Lower leg skin (tissue), 4 donors: Measurements from ENCODE around the gene MVB12B. TPM values are rescaled to one million over a fixed set of nuclear protein-coding genes. Genes with fewer than 3 reads are reported as not detected.

ENCODE experiments used
- DNase-seq, 2 donors: peaks; one replicate each; pipeline ENCODE4 v3.0.0-alpha.2; 2019; ENCODE audit warnings: low spot score in 2 of 2
- H3K4me3 ChIP-seq: fragments of 200-600 bp; sonication (generic); 2 replicates; pipeline ENCODE4 v1.5.1; 2017; ENCODE audit warnings: mild to moderate bottlenecking, low read depth; ENCODE audit not compliant: poor library complexity, severe bottlenecking
- POLR2A ChIP-seq, 2 donors: fragments of 450-650 bp; IDR thresholded peaks; one replicate each; pipeline ENCODE4 v1.6.1; 2016 to 2017; ENCODE audit warnings: antibody characterized with exemption in 2 of 2, mild to moderate bottlenecking in 1 of 2, moderate library complexity in 1 of 2
- WGBS, 2 donors: methylation state at CpG; one replicate each; pipeline ENCODE4 v1.1.5; 2018; 5-methylcytosine and 5-hydroxymethylcytosine counted together
- intact Hi-C: fragments of 100-400 bp; cut with DNase I; formaldehyde crosslinking; loops from one replicate; pipeline ENCODE4 v1.15.0; 2023; ENCODE audit warnings: low total_unique reads
- total RNA-seq, 4 donors: library from RNA; depleted of rRNA; stranded (reverse); fragments of >200 nt; gene quantifications; one replicate each; pipeline ENCODE4 v1.1.0, GENCODE V29; 2016
- TF ChIP-seq, protein P1 (sequence below), 3 donors: fragments of 450-650 bp; IDR thresholded peaks; one replicate each; pipeline ENCODE4 v1.5.1; 2016; ENCODE audit warnings: antibody characterized with exemption in 3 of 3, mild to moderate bottlenecking in 3 of 3, moderate library complexity in 2 of 3

Gene MVB12B
- total RNA-seq, 4 donors from 2014 or later, result 8.6 to 12.5 (median 10.9) TPM

DNA sequence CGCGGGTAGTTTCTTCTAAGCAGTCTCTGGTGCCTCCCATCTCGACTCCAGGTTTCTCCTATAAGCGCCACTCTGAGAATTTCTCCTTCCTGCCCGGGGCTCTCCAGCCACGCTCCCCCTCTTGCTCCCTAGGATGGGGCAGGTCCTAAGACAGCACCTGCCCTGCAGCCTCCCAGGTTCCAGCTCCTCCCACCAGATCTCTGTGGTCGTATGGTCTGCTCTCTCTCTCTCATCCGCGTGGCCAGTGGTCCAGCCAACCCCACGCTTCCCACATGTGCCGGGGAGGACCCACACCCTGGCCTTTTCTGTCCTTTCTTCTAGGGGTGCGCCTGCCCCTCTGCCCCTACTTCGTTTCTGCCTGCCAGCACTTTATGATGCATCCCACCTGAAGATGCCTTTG, 40.5 kb downstream of the MVB12B start:
- 90% methylated on average over 13 of the region's 13 CpGs for WGBS, 2 donors
- intact Hi-C loops, result no loop called here
- TF ChIP-seq, protein P1, sequence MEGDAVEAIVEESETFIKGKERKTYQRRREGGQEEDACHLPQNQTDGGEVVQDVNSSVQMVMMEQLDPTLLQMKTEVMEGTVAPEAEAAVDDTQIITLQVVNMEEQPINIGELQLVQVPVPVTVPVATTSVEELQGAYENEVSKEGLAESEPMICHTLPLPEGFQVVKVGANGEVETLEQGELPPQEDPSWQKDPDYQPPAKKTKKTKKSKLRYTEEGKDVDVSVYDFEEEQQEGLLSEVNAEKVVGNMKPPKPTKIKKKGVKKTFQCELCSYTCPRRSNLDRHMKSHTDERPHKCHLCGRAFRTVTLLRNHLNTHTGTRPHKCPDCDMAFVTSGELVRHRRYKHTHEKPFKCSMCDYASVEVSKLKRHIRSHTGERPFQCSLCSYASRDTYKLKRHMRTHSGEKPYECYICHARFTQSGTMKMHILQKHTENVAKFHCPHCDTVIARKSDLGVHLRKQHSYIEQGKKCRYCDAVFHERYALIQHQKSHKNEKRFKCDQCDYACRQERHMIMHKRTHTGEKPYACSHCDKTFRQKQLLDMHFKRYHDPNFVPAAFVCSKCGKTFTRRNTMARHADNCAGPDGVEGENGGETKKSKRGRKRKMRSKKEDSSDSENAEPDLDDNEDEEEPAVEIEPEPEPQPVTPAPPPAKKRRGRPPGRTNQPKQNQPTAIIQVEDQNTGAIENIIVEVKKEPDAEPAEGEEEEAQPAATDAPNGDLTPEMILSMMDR (IDR thresholded peaks at IDR 0.05), result no peak
- no peak for TF ChIP-seq POLR2A (IDR thresholded peaks at IDR 0.05)
- peak in 1 of 2 donors; percentile 64 for DNase-seq
- H3K4me3 ChIP-seq, result no peak overlapping the region

DNA sequence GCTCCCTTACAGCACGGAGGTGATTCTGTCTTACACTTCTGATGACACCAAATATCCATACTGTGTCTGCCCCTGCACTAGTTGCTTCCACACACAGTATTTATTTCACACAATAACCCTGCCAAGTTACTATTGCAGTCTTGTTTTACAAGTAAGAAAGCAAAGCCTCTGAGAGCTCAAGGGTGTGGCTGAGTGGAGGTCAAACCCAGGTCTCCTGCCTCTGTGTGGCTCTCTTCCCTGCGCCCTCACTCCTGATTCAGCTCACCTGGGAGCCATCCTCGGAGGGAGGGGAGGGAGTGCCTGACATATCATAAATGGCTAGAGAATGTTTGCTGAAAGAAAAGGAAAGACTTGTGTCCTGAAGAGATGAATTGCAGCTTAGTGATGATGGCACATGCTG, 41.0 kb downstream of the MVB12B start:
- WGBS, 2 donors, result 49 to 59% methylated on average over 3 of the region's 3 CpGs
- intact Hi-C loops, result no loop called here
- no peak for DNase-seq
- no peak for TF ChIP-seq POLR2A (IDR thresholded peaks at IDR 0.05)
- TF ChIP-seq, protein P1 (IDR thresholded peaks at IDR 0.05), result no peak
- no peak overlapping the region for H3K4me3 ChIP-seq

DNA sequence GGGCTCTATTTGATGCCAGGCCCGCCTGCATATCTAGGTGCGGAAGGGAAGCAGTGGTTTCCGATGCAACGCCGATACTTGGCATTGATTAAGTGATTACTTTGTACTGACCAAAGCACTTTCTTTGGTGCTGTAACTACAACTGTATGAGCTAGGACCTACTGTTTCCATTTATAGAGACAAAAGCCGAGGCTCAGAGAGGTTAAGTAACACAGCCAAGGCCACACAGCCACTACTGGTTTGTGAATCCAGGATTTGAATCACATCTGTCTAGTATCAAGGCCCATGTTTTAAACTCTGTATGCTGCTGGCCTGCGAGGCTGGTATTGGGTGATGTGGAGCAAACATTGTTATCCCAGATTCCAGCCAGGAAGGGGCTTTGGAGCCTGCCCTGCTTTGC, 41.4 kb downstream of the MVB12B start:
- no peak overlapping the region for H3K4me3 ChIP-seq
- intact Hi-C loops, result no loop called here
- peak in 1 of 2 donors; percentile 48 for DNase-seq
- 94 to 95% methylated on average over 7 of the region's 7 CpGs for WGBS, 2 donors
- TF ChIP-seq, protein P1 (IDR thresholded peaks at IDR 0.05), result no peak
- TF ChIP-seq POLR2A (IDR thresholded peaks at IDR 0.05), result no peak

DNA sequence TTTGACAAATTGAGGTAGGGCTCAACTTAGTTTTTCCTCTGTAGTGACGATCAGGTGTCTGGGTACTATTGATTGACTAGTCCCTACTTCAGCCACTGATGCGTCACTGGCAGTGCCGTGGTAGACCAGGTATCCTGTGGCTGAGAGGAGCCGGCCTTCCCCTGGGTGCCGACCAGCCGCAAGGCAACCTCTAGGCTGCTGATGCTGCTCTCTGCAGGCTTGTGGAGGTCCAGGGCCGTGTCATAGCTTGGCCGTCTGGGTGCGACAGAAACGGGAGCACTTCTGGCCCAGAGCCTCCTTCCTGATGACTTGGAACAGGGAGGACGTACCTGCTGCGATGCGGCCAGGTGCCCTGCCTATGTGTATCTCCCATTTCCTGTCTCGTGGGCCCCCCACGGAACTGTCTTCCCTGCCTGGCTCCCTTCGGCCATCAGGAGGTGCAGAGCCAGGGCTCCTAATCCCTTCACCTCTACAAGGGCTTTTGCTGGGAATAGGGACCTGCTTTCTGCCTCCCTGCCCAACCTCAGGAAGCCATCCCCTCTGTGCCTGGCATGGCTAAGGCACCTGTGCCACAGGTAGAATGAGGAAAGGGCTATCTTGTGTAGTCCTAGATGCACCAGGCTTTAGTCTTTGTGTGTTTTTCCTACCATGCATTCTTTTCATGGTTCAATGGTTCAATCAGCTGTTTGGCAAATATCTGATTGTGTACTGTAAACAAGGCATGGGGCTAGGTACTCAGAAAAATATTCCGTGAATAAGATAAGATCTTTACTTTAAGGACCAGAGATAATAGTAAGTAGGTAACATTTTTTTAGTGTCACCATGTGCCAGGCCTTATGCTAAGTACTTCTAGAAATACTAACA, 44.6 kb downstream of the MVB12B start:
- no peak for DNase-seq
- WGBS, 2 donors, result 94 to 96% methylated on average over 14 to 17 of the region's 17 CpGs
- intact Hi-C loops, result no loop called here

DNA sequence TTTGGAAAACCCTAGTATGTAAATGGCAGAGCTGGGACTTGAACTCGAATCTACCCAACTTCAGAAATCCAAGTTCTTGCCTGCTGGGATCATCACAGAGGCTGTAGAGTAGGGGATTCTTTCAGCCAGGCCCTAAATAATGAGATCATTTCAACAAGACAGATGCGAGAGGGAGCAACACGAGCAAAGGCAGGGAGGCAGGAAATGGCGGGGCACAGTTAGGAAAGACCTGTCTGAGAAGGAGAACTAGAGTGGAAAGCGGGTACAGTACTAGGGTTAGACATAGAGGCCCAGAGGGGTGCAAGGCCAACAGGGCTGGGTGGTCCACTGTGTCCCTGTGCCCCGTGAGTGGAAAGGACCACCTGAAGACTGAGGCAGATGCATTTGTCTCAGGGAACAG, 46.1 kb downstream of the MVB12B start:
- no peak overlapping the region for H3K4me3 ChIP-seq
- intact Hi-C loops, result no loop called here
- DNase-seq, result no peak
- no peak for TF ChIP-seq POLR2A (IDR thresholded peaks at IDR 0.05)
- TF ChIP-seq, protein P1 (IDR thresholded peaks at IDR 0.05), result no peak
- 87% methylated on average over 6 of the region's 6 CpGs for WGBS, 2 donors

More for the DNA sequence above, 44.6 kb downstream of the MVB12B start:
- no peak for TF ChIP-seq POLR2A (IDR thresholded peaks at IDR 0.05)
- TF ChIP-seq, protein P1 (IDR thresholded peaks at IDR 0.05), result no peak
- no peak overlapping the region for H3K4me3 ChIP-seq
